ENCODE measurements around the gene MCU.
"Not testable (repeated sequence)": the region's sequence is repeated elsewhere in the genome, so short reads cannot be mapped to it uniquely, and the experiment has no call there.

- not testable (repeated sequence) for TF ChIP-seq CTCF (optimal IDR thresholded peaks at IDR 0.05 in 1 of 3, IDR thresholded peaks at IDR 0.05 in 1 of 3, conservative IDR thresholded peaks at IDR 0.05 in 1 of 3; ENCODE audit: extremely low read depth in 1 of 3, insufficient read depth in 2 of 3, low read length in 3 of 3); EZH2 (IDR thresholded peaks at IDR 0.05; ENCODE audit: low read length)
Measured at GRCh38 chr10:72674174-72674573, 17.8 kb upstream of the MCU start.

Measured in keratinocyte (primary cell).